Stimulated activated CD8-positive, alpha-beta memory T cell treated with anti-CD3 and anti-CD28 coated beads, Interleukin-2, amount 100 ng/mL, for 1 hour (primary cell): ENCODE measurements around the gene PCNA.

Experiments used
- DNase-seq, 2 donors: peaks; one replicate each; pipeline ENCODE4 v3.0.0-alpha.2; 2020; ENCODE audit warnings: low read depth in 2 of 2

Gene PCNA

GRCh38 chr20:5065879-5066383, 53.8 kb downstream of the PCNA start:
- no peak for DNase-seq

- no peak for DNase-seq
Observed at GRCh38 chr20:5065166-5065878, 54.4 kb downstream of the PCNA start.
